ENCODE measurements around the gene C3.

C3 gene

DNA sequence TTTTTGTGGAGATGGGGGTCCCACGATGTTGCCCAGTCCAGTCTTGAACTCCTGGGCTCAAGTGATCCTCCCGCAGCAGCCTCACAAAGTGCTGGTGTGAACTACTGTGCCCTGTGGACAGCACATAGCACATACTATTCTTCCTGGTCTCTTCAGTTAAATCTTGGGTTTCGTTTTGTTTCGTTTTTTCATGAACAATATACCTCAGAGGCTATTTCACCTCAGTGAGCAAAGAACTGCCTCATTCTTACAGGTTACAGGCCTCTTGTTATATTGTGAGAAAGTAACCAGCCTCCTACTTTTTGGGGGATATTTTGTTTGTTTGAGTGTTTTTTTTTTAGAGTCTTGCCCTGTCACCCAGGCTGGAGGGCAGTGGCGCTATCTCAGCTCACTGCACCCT is 1.3 kb upstream of the C3 start:
- no peak overlapping the region for H3K4me3 ChIP-seq (ENCODE audit: insufficient read depth, low read depth, low read length, poor library complexity, severe bottlenecking)
- H3K4me1 ChIP-seq (ENCODE audit: control insufficient read depth, insufficient read depth, low read length, poor library complexity, severe bottlenecking): no peaks in the 10 kb centered on the region
- no peak overlapping the region for H3K27ac ChIP-seq (ENCODE audit: insufficient read depth, low read length, poor library complexity, severe bottlenecking)
- no peaks in the 10 kb centered on the region for H3K9me3 ChIP-seq (ENCODE audit: control insufficient read depth, low read length)
- no peak for DNase-seq
- H3K36me3 ChIP-seq (ENCODE audit: control insufficient read depth, insufficient read depth, low read length): no peaks in the 10 kb centered on the region
- no peaks in the 10 kb centered on the region for H3K27me3 ChIP-seq (replicated peaks; ENCODE audit: control insufficient read depth, insufficient read depth, low read length, poor library complexity, severe bottlenecking)

- no peaks in the 10 kb centered on the region for H3K4me1 ChIP-seq (ENCODE audit: control insufficient read depth, insufficient read depth, low read length, poor library complexity, severe bottlenecking)
- H3K4me3 ChIP-seq (ENCODE audit: insufficient read depth, low read depth, low read length, poor library complexity, severe bottlenecking): no peak overlapping the region
- DNase-seq: no peak
- no peaks in the 10 kb centered on the region for H3K9me3 ChIP-seq (ENCODE audit: control insufficient read depth, low read length)
- no peaks in the 10 kb centered on the region for H3K36me3 ChIP-seq (ENCODE audit: control insufficient read depth, insufficient read depth, low read length)
- H3K27ac ChIP-seq (ENCODE audit: insufficient read depth, low read length, poor library complexity, severe bottlenecking): no peak overlapping the region
- no peaks in the 10 kb centered on the region for H3K27me3 ChIP-seq (replicated peaks; ENCODE audit: control insufficient read depth, insufficient read depth, low read length, poor library complexity, severe bottlenecking)
Observed at GRCh38 chr19:6721138-6721474, 656 bp upstream of the C3 start.

- Histone ChIP-seq H3K27me3 (replicated peaks; ENCODE audit: control insufficient read depth, insufficient read depth, low read length, poor library complexity, severe bottlenecking) (no peaks in the 10 kb centered on the region), H3K4me1 (ENCODE audit: control insufficient read depth, insufficient read depth, low read length, poor library complexity, severe bottlenecking) (no peaks in the 10 kb centered on the region), H3K4me3 (ENCODE audit: insufficient read depth, low read depth, low read length, poor library complexity, severe bottlenecking) (no peak overlapping the region), H3K9me3 (ENCODE audit: control insufficient read depth, low read length) (no peaks in the 10 kb centered on the region), H3K36me3 (ENCODE audit: control insufficient read depth, insufficient read depth, low read length) (no peaks in the 10 kb centered on the region), H3K27ac (ENCODE audit: insufficient read depth, low read length, poor library complexity, severe bottlenecking) (no peak overlapping the region)
- DNase-seq: no peak
Observed at GRCh38 chr19:6719992-6720368, 470 bp downstream of the C3 start.

DNA sequence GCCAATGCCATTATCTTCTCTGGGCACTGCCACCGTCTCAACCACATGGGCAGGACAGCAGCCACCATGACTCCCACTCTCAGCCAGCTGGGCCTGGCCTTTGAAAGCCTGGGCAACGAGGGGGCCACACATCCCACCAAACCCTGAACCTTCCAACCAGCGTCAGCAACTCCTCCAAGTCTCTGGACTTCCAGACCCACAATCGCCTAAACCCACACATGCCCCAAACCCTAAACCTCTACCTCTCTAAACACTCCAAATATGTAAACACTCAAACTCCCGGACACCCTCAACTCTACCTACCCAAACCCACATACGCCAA is 949 bp downstream of the C3 start:
- Histone ChIP-seq H3K4me1 (ENCODE audit: control insufficient read depth, insufficient read depth, low read length, poor library complexity, severe bottlenecking) (no peaks in the 10 kb centered on the region), H3K4me3 (ENCODE audit: insufficient read depth, low read depth, low read length, poor library complexity, severe bottlenecking) (no peak overlapping the region), H3K27me3 (replicated peaks; ENCODE audit: control insufficient read depth, insufficient read depth, low read length, poor library complexity, severe bottlenecking) (no peaks in the 10 kb centered on the region), H3K36me3 (ENCODE audit: control insufficient read depth, insufficient read depth, low read length) (no peaks in the 10 kb centered on the region), H3K27ac (ENCODE audit: insufficient read depth, low read length, poor library complexity, severe bottlenecking) (no peak overlapping the region), H3K9me3 (ENCODE audit: control insufficient read depth, low read length) (no peaks in the 10 kb centered on the region)
- no peak for DNase-seq

- Histone ChIP-seq H3K27me3 (replicated peaks; ENCODE audit: control insufficient read depth, insufficient read depth, low read length, poor library complexity, severe bottlenecking) (no peaks in the 10 kb centered on the region), H3K4me3 (ENCODE audit: insufficient read depth, low read depth, low read length, poor library complexity, severe bottlenecking) (no peak overlapping the region), H3K9me3 (ENCODE audit: control insufficient read depth, low read length) (no peaks in the 10 kb centered on the region), H3K27ac (ENCODE audit: insufficient read depth, low read length, poor library complexity, severe bottlenecking) (no peak overlapping the region), H3K36me3 (ENCODE audit: control insufficient read depth, insufficient read depth, low read length) (no peaks in the 10 kb centered on the region), H3K4me1 (ENCODE audit: control insufficient read depth, insufficient read depth, low read length, poor library complexity, severe bottlenecking) (no peaks in the 10 kb centered on the region)
- DNase-seq: peak in 2 of 3 donors; percentile 22 to 23
Observed at GRCh38 chr19:6718741-6719539, 1.5 kb downstream of the C3 start.

GRCh38 chr19:6718111-6718740 is 2.2 kb downstream of the C3 start:
- DNase-seq: no peak
- Histone ChIP-seq H3K27ac (ENCODE audit: insufficient read depth, low read length, poor library complexity, severe bottlenecking) (no peak overlapping the region), H3K4me1 (ENCODE audit: control insufficient read depth, insufficient read depth, low read length, poor library complexity, severe bottlenecking) (no peaks in the 10 kb centered on the region), H3K9me3 (ENCODE audit: control insufficient read depth, low read length) (no peaks in the 10 kb centered on the region), H3K36me3 (ENCODE audit: control insufficient read depth, insufficient read depth, low read length) (no peaks in the 10 kb centered on the region), H3K4me3 (ENCODE audit: insufficient read depth, low read depth, low read length, poor library complexity, severe bottlenecking) (no peak overlapping the region), H3K27me3 (replicated peaks; ENCODE audit: control insufficient read depth, insufficient read depth, low read length, poor library complexity, severe bottlenecking) (no peaks in the 10 kb centered on the region)

- H3K27ac ChIP-seq (ENCODE audit: insufficient read depth, low read length, poor library complexity, severe bottlenecking): no peak overlapping the region
- H3K9me3 ChIP-seq (ENCODE audit: control insufficient read depth, low read length): no peaks in the 10 kb centered on the region
- no peaks in the 10 kb centered on the region for H3K27me3 ChIP-seq (replicated peaks; ENCODE audit: control insufficient read depth, insufficient read depth, low read length, poor library complexity, severe bottlenecking)
- DNase-seq: no peak
- no peaks in the 10 kb centered on the region for H3K36me3 ChIP-seq (ENCODE audit: control insufficient read depth, insufficient read depth, low read length)
- no peaks in the 10 kb centered on the region for H3K4me1 ChIP-seq (ENCODE audit: control insufficient read depth, insufficient read depth, low read length, poor library complexity, severe bottlenecking)
- no peak overlapping the region for H3K4me3 ChIP-seq (ENCODE audit: insufficient read depth, low read depth, low read length, poor library complexity, severe bottlenecking)
Observed at GRCh38 chr19:6717441-6717971, 2.9 kb downstream of the C3 start.

DNA sequence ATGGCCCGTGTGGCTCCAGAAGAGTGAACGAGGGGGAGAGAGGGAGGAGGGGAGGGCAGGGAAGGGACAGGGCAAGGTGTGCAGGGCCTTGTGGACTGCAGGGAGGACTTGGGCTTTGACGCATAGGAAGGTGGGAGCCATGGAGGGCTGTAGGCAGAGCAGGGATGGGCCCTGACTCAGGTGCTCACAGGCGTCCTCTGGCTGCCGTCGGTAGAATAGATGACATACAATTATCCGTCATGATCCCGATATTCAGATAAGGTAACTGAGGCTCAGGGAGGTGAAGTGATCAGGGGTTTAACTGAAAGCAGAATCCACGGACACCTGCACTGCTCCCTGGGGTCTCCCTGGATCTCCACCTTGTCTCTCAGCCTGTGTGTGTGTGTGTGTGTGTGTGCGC is 3.4 kb downstream of the C3 start:
- no peak overlapping the region for H3K4me3 ChIP-seq (ENCODE audit: insufficient read depth, low read depth, low read length, poor library complexity, severe bottlenecking)
- H3K36me3 ChIP-seq (ENCODE audit: control insufficient read depth, insufficient read depth, low read length): no peaks in the 10 kb centered on the region
- no peaks in the 10 kb centered on the region for H3K4me1 ChIP-seq (ENCODE audit: control insufficient read depth, insufficient read depth, low read length, poor library complexity, severe bottlenecking)
- H3K27me3 ChIP-seq (replicated peaks; ENCODE audit: control insufficient read depth, insufficient read depth, low read length, poor library complexity, severe bottlenecking): no peaks in the 10 kb centered on the region
- H3K9me3 ChIP-seq (ENCODE audit: control insufficient read depth, low read length): no peaks in the 10 kb centered on the region
- no peak for DNase-seq
- no peak overlapping the region for H3K27ac ChIP-seq (ENCODE audit: insufficient read depth, low read length, poor library complexity, severe bottlenecking)

DNA sequence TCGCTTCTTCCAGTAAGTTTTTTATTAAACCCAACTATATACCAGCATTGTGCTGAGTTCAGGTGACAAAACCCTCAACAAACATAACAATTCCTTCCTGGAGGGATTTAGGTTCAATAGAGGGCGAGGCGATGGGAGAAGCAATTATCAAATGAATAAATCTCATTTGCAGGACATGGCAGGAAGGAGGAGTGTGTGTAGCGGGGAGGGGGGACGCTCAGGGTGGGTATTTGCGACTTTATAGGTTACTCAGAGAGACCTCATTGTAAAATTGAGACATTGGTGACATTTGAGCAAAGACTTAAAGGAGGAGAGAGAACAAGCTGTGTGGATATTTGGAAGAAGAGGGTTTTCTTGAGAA is 3.9 kb downstream of the C3 start:
- Histone ChIP-seq H3K27ac (ENCODE audit: insufficient read depth, low read length, poor library complexity, severe bottlenecking) (no peak overlapping the region), H3K27me3 (replicated peaks; ENCODE audit: control insufficient read depth, insufficient read depth, low read length, poor library complexity, severe bottlenecking) (no peaks in the 10 kb centered on the region), H3K36me3 (ENCODE audit: control insufficient read depth, insufficient read depth, low read length) (no peaks in the 10 kb centered on the region), H3K4me1 (ENCODE audit: control insufficient read depth, insufficient read depth, low read length, poor library complexity, severe bottlenecking) (no peaks in the 10 kb centered on the region), H3K4me3 (ENCODE audit: insufficient read depth, low read depth, low read length, poor library complexity, severe bottlenecking) (no peak overlapping the region), H3K9me3 (ENCODE audit: control insufficient read depth, low read length) (no peaks in the 10 kb centered on the region)
- no peak for DNase-seq

GRCh38 chr19:6714749-6715555 is 5.5 kb downstream of the C3 start:
- Histone ChIP-seq H3K27ac (ENCODE audit: insufficient read depth, low read length, poor library complexity, severe bottlenecking) (no peak overlapping the region), H3K36me3 (ENCODE audit: control insufficient read depth, insufficient read depth, low read length) (no peaks in the 10 kb centered on the region), H3K27me3 (replicated peaks; ENCODE audit: control insufficient read depth, insufficient read depth, low read length, poor library complexity, severe bottlenecking) (peaks cover under 1% of the 10 kb centered on the region), H3K4me1 (ENCODE audit: control insufficient read depth, insufficient read depth, low read length, poor library complexity, severe bottlenecking) (peaks cover 4% of the 10 kb centered on the region), H3K9me3 (ENCODE audit: control insufficient read depth, low read length) (no peaks in the 10 kb centered on the region), H3K4me3 (ENCODE audit: insufficient read depth, low read depth, low read length, poor library complexity, severe bottlenecking) (no peak overlapping the region)
- DNase-seq: no peak

All from effector memory CD4-positive, alpha-beta T cell (primary cell).